EH (cell line): ENCODE results near the gene COL4A2.
A peak's percentile ranks its signal among the peaks of the same experiment; 100 is the strongest.

Experiments
- DNase-seq: peaks from one replicate; pipeline ENCODE4 v3.0.0-alpha.2; 2015; ENCODE audit warnings: low read depth

COL4A2 gene

GRCh38 chr13:110290153-110290552 is 16.9 kb upstream of the COL4A2 start:
- no peak for DNase-seq

- no peak for DNase-seq
Observed at GRCh38 chr13:110290826-110291225, 16.3 kb upstream of the COL4A2 start.

GRCh38 chr13:110291286-110291685 is 15.8 kb upstream of the COL4A2 start:
- DNase-seq: no peak

- no peak for DNase-seq
Observed at GRCh38 chr13:110293037-110293436, 14.0 kb upstream of the COL4A2 start.

- no peak for DNase-seq
Observed at GRCh38 chr13:110293649-110294048, 13.4 kb upstream of the COL4A2 start.

- peak; percentile 66 for DNase-seq
Observed at GRCh38 chr13:110294146-110294545, 12.9 kb upstream of the COL4A2 start.

- no peak for DNase-seq
Observed at GRCh38 chr13:110294622-110295021, 12.5 kb upstream of the COL4A2 start.

GRCh38 chr13:110297011-110297410 is 10.1 kb upstream of the COL4A2 start:
- no peak for DNase-seq

GRCh38 chr13:110297766-110298504 is 9.1 kb upstream of the COL4A2 start:
- DNase-seq: no peak

GRCh38 chr13:110298505-110299282 is 8.4 kb upstream of the COL4A2 start:
- no peak for DNase-seq

- DNase-seq: no peak
Observed at GRCh38 chr13:110299283-110299840, 7.7 kb upstream of the COL4A2 start.

- DNase-seq: peak; percentile 53
Observed at GRCh38 chr13:110300090-110300815, 6.8 kb upstream of the COL4A2 start.

- no peak for DNase-seq
Observed at GRCh38 chr13:110301083-110301482, 6.0 kb upstream of the COL4A2 start.

- peak; percentile 96 for DNase-seq
Observed at GRCh38 chr13:110301606-110302553, 5.2 kb upstream of the COL4A2 start.

- no peak for DNase-seq
Observed at GRCh38 chr13:110302997-110303396, 4.1 kb upstream of the COL4A2 start.

GRCh38 chr13:110303644-110304043 is 3.4 kb upstream of the COL4A2 start:
- no peak for DNase-seq

- peak; percentile 79 for DNase-seq
Observed at GRCh38 chr13:110304256-110304655, 2.8 kb upstream of the COL4A2 start.

- DNase-seq: no peak
Observed at GRCh38 chr13:110305001-110305400, 2.1 kb upstream of the COL4A2 start.

- no peak for DNase-seq
Observed at GRCh38 chr13:110305544-110305943, 1.5 kb upstream of the COL4A2 start.

- DNase-seq: peak; percentile 57
Observed at GRCh38 chr13:110305949-110306339, 1.1 kb upstream of the COL4A2 start.

- DNase-seq: peak; percentile 58
Observed at GRCh38 chr13:110306340-110306959, 634 bp upstream of the COL4A2 start.
